ENCODE results near the gene TENM4. TPM values are rescaled to one million over a fixed set of nuclear protein-coding genes. Genes with fewer than 3 reads are reported as not detected.

The TENM4 gene
- total RNA-seq, 1 donor from 2014 or later: 0.63 TPM

DNA sequence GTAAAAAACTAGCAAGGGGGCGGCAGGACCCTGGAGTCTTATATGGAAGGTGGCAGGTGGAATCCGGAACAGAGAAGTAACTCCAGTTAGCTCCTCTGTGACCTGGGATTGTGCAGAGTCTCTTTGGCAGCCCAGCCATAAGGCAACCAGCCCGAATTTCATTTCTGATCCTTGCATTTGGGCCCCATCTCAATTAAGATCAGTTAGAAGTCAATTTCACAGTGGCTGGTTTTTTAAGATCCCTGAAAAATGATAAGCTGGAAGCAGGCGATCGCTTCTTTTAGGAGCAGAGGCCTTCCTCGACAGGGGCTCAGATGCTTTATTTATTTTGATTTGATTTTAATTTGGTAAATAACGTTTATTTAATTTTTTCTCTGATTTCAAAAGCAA lies 199.0 kb downstream of the TENM4 start:
- DNase-seq: no peak
- TF ChIP-seq CTCF (IDR thresholded peaks at IDR 0.05; ENCODE audit: borderline replicate concordance): no peak
- peaks cover 13% of the 10 kb centered on the region for H3K27me3 ChIP-seq (ENCODE audit: low read depth)
- H3K27ac ChIP-seq (replicated peaks): no peak overlapping the region
- H3K36me3 ChIP-seq: no peaks in the 10 kb centered on the region
- H3K4me3 ChIP-seq: no peak overlapping the region
- no peaks in the 10 kb centered on the region for H3K9me3 ChIP-seq (replicated peaks)
- peaks cover 18% of the 10 kb centered on the region for H3K4me1 ChIP-seq
- intact Hi-C loops (cut with micrococcal nuclease): no loop called here

- DNase-seq: no peak
- H3K4me1 ChIP-seq: peaks cover 23% of the 10 kb centered on the region
- no peak overlapping the region for H3K4me3 ChIP-seq
- TF ChIP-seq CTCF (IDR thresholded peaks at IDR 0.05; ENCODE audit: borderline replicate concordance): no peak
- peaks cover 13% of the 10 kb centered on the region for H3K27me3 ChIP-seq (ENCODE audit: low read depth)
- H3K9me3 ChIP-seq (replicated peaks): no peaks in the 10 kb centered on the region
- H3K36me3 ChIP-seq: no peaks in the 10 kb centered on the region
- H3K27ac ChIP-seq (replicated peaks): no peak overlapping the region
- intact Hi-C loops (cut with micrococcal nuclease): no loop called here
These were observed 199.5 kb downstream of the TENM4 start for GRCh38 chr11:79241205-79241851.

GRCh38 chr11:79237703-79238102 lies 203.1 kb downstream of the TENM4 start:
- peaks cover 21% of the 10 kb centered on the region for H3K4me1 ChIP-seq
- peaks cover 4% of the 10 kb centered on the region for H3K27me3 ChIP-seq (ENCODE audit: low read depth)
- H3K4me3 ChIP-seq: no peak overlapping the region
- intact Hi-C loops (cut with micrococcal nuclease): no loop called here
- TF ChIP-seq CTCF (IDR thresholded peaks at IDR 0.05; ENCODE audit: borderline replicate concordance): no peak
- DNase-seq: no peak
- H3K36me3 ChIP-seq: no peaks in the 10 kb centered on the region
- H3K27ac ChIP-seq (replicated peaks): peak overlapping the region; percentile 58
- no peaks in the 10 kb centered on the region for H3K9me3 ChIP-seq (replicated peaks)

DNA sequence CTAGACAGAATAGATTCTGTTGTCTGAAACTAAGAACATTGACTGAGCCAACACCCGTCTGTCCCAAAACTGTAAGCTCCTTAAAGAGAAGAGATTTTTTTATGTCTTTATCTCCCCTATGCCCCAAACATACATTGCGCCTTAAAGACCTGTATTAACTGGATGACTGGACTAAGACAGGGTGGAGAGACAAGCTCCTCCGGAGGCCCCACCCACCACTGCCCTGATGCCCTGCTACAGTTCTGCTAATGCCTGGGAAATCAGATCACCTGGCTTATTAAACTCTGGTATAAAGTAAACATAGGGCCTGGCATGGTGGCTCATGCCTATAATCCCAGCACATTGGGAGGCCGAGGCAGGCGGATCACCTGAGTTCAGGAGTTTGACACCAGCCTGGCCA lies 203.7 kb downstream of the TENM4 start:
- Histone ChIP-seq H3K9me3 (replicated peaks) (no peaks in the 10 kb centered on the region), H3K27me3 (ENCODE audit: low read depth) (peaks cover 4% of the 10 kb centered on the region), H3K36me3 (no peaks in the 10 kb centered on the region), H3K4me3 (no peak overlapping the region), H3K27ac (replicated peaks) (peak overlapping the region; percentile 58), H3K4me1 (peaks cover 21% of the 10 kb centered on the region)
- intact Hi-C loops (cut with micrococcal nuclease): no loop called here
- TF ChIP-seq CTCF (IDR thresholded peaks at IDR 0.05; ENCODE audit: borderline replicate concordance): no peak
- DNase-seq: no peak

- H3K9me3 ChIP-seq (replicated peaks): no peaks in the 10 kb centered on the region
- H3K36me3 ChIP-seq: no peaks in the 10 kb centered on the region
- intact Hi-C loops (cut with micrococcal nuclease): no loop called here
- no peak for TF ChIP-seq CTCF (IDR thresholded peaks at IDR 0.05; ENCODE audit: borderline replicate concordance)
- peaks cover 21% of the 10 kb centered on the region for H3K4me1 ChIP-seq
- DNase-seq: no peak
- H3K4me3 ChIP-seq: no peak overlapping the region
- H3K27ac ChIP-seq (replicated peaks): peak overlapping the region; percentile 58
- peaks cover 4% of the 10 kb centered on the region for H3K27me3 ChIP-seq (ENCODE audit: low read depth)
These were observed 204.3 kb downstream of the TENM4 start for GRCh38 chr11:79236541-79236971.
